Ishikawa (cell line): ENCODE measurements around the gene CSRP3.

ENCODE experiments used
- CEBPB ChIP-seq: IDR thresholded peaks from 2 replicates; pipeline ENCODE4 v1.6.1; 2012
- CREB1 ChIP-seq: IDR thresholded peaks from 2 replicates; pipeline ENCODE4 v1.6.1; 2012; ENCODE audit warnings: low read depth
- EGR1 ChIP-seq: IDR thresholded peaks from 2 replicates; pipeline ENCODE4 v1.6.1; 2012
- EP300 ChIP-seq: IDR thresholded peaks from 2 replicates; pipeline ENCODE4 v1.6.1; 2012; ENCODE audit warnings: borderline replicate concordance
- FOXM1 ChIP-seq: IDR thresholded peaks from 2 replicates; pipeline ENCODE4 v1.6.1; 2012; ENCODE audit warnings: low read depth, borderline replicate concordance
- MAX ChIP-seq: IDR thresholded peaks from 2 replicates; pipeline ENCODE4 v1.6.1; 2012
- NFIC ChIP-seq: IDR thresholded peaks from 2 replicates; pipeline ENCODE4 v1.6.1; 2012
- RAD21 ChIP-seq: IDR thresholded peaks from 2 replicates; pipeline ENCODE4 v1.6.1; 2012; ENCODE audit warnings: low read depth
- REST ChIP-seq: IDR thresholded peaks from 2 replicates; pipeline ENCODE4 v1.6.1; 2012; ENCODE audit warnings: low read depth, mild to moderate bottlenecking
- TAF1 ChIP-seq: IDR thresholded peaks from 2 replicates; pipeline ENCODE4 v1.6.1; 2012; ENCODE audit warnings: low read depth, mild to moderate bottlenecking
- TCF12 ChIP-seq: IDR thresholded peaks from 2 replicates; pipeline ENCODE4 v1.6.1; 2012; ENCODE audit warnings: low read depth
- TEAD4 ChIP-seq: IDR thresholded peaks from 2 replicates; pipeline ENCODE4 v1.6.1; 2012
- USF1 ChIP-seq: IDR thresholded peaks from 2 replicates; pipeline ENCODE4 v1.6.1; 2012
- YY1 ChIP-seq: IDR thresholded peaks from 2 replicates; pipeline ENCODE4 v1.6.1; 2012; ENCODE audit warnings: low read depth
- ZBTB7A ChIP-seq: IDR thresholded peaks from 2 replicates; pipeline ENCODE4 v1.6.1; 2012; ENCODE audit warnings: low read depth

The CSRP3 gene

GRCh38 chr11:19240420-19241259, 38.9 kb upstream of the CSRP3 start, which contains the start of gene E2F8:
Gene E2F8, minus strand, starts transcription at chr11:19240945. Its CDS starts 824 bp downstream, at chr11:19240121.
- no peak for TF ChIP-seq RAD21
- peak; percentile 59 for TF ChIP-seq MAX
- TF ChIP-seq TEAD4 = no peak
- TF ChIP-seq ZBTB7A = no peak
- peak; percentile 70; the same call in 1 of the 2 replicates for TF ChIP-seq FOXM1
- TF ChIP-seq TCF12 = no peak
- TF ChIP-seq YY1 = no peak
- TF ChIP-seq EGR1 = no peak
- TF ChIP-seq REST = no peak
- TF ChIP-seq USF1 = no peak
- TF ChIP-seq CREB1 = no peak
- TF ChIP-seq EP300 = no peak
- no peak for TF ChIP-seq CEBPB
- TF ChIP-seq TAF1 = no peak
- no peak for TF ChIP-seq NFIC

GRCh38 chr11:19239039-19239438, 37.3 kb upstream of the CSRP3 start:
- TF ChIP-seq USF1 (no peak), MAX (no peak), EP300 (no peak), TCF12 (no peak), EGR1 (no peak), CEBPB (no peak), ZBTB7A (no peak), REST (no peak), NFIC (no peak), FOXM1 (no peak), TEAD4 (no peak)

- TF ChIP-seq RAD21 (no peak), EP300 (no peak), CEBPB (no peak), CREB1 (no peak), ZBTB7A (no peak), TCF12 (no peak), FOXM1 (no peak), REST (no peak)
Observed at GRCh38 chr11:19237813-19238212, 36.0 kb upstream of the CSRP3 start.

GRCh38 chr11:19237381-19237780, 35.6 kb upstream of the CSRP3 start:
- no peak for TF ChIP-seq CEBPB
- no peak for TF ChIP-seq EGR1
- TF ChIP-seq TCF12 = no peak
- TF ChIP-seq TEAD4 = no peak
- no peak for TF ChIP-seq ZBTB7A
- no peak for TF ChIP-seq TAF1
